Activated T-cell treated with anti-CD3 and anti-CD28 coated beads, Interleukin-2, amount 50 U/mL, for 24 hours (primary cell): Measurements from ENCODE around the gene KRTAP6-2.

Experiments used
- DNase-seq: peaks from one replicate; pipeline ENCODE4 v3.0.0-alpha.2; 2020
- H3K27ac Mint-ChIP-seq: 2 replicates; pipeline ENCODE4 v1.8.0; 2020; ENCODE audit warnings: mild to moderate bottlenecking, mixed read lengths
- H3K27me3 Mint-ChIP-seq: 2 replicates; pipeline ENCODE4 v1.8.0; 2020; ENCODE audit warnings: mixed read lengths
- H3K36me3 Mint-ChIP-seq: 2 replicates; pipeline ENCODE4 v1.8.0; 2020; ENCODE audit warnings: low read depth, mixed read lengths
- H3K4me1 Mint-ChIP-seq: 2 replicates; pipeline ENCODE4 v1.8.0; 2020; ENCODE audit warnings: low read depth, mixed read lengths
- H3K4me3 Mint-ChIP-seq: 2 replicates; pipeline ENCODE4 v1.8.0; 2020; ENCODE audit warnings: mild to moderate bottlenecking, moderate library complexity, mixed read lengths
- H3K9me3 Mint-ChIP-seq: 2 replicates; pipeline ENCODE4 v1.8.0; 2020; ENCODE audit warnings: mixed read lengths

KRTAP6-2 gene

DNA sequence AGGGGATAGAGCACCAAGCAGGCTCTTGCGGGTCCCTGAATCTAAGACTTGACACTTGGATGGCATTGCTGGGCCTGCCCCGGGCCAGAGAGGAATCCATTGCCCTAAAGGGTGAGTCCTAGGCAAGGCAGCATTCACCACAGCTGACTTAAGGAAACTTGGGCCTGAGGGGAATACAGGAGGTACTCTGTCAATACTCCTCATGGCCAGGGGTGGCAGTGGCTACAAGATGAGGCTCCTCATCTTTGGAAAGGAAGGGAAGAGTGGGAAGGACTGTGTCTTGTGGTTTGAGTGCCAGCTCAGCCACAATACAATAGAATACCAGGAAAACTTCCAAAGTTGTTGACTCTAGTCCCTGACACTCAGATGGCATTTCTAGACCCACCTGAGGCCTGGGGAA is 7.3 kb upstream of the KRTAP6-2 start:
- Mint-ChIP-seq H3K36me3 (no peaks in the 10 kb centered on the region), H3K27me3 (no peaks in the 10 kb centered on the region), H3K4me1 (no peaks in the 10 kb centered on the region), H3K27ac (no peak overlapping the region), H3K9me3 (peaks cover 20% of the 10 kb centered on the region), H3K4me3 (no peak overlapping the region)
- DNase-seq, result no peak

DNA sequence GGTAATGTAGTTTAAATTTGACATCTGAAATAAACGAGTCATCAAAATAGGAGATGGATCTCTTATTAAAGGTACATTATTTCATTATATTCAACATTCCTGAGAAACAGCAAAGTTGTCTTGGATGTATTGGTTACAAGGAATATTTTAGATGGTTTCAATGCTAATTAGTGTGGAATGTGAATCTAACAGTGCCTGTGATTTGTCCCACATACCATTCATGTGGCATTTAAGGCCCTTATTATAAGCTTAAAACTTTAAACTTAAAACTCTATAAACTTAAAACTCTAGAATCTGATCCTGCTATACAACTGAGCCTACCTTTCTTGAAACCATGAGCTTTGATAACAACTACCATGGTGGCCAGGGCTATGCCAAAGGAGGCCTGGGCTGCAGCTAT is 2.1 kb upstream of the KRTAP6-2 start, which contains the start of gene KRTAP22-1:
TSS of gene KRTAP22-1 (plus strand) at position 301 of the 400 bp plus-strand sequence.
- no peaks in the 10 kb centered on the region for H3K36me3 Mint-ChIP-seq
- no peaks in the 10 kb centered on the region for H3K4me1 Mint-ChIP-seq
- no peak within 1 kb of the TSS for H3K4me3 Mint-ChIP-seq
- peaks cover 6% of the 10 kb centered on the region for H3K9me3 Mint-ChIP-seq
- DNase-seq, result no peak
- no peaks in the 10 kb centered on the region for H3K27me3 Mint-ChIP-seq
- no peak within 1 kb of the TSS for H3K27ac Mint-ChIP-seq

GRCh38 chr21:30592140-30592539 is 6.6 kb downstream of the KRTAP6-2 start, which contains the start of gene KRTAP6-3:
TSS of gene KRTAP6-3 (plus strand) at chr21:30592440. CDS start at chr21:30592446, 6 bp downstream.
- H3K4me3 Mint-ChIP-seq, result no peak within 1 kb of the TSS
- H3K27me3 Mint-ChIP-seq, result no peaks in the 10 kb centered on the region
- H3K36me3 Mint-ChIP-seq, result no peaks in the 10 kb centered on the region
- no peak within 1 kb of the TSS for H3K27ac Mint-ChIP-seq
- H3K9me3 Mint-ChIP-seq, result no peaks in the 10 kb centered on the region
- no peak for DNase-seq
- peaks cover 2% of the 10 kb centered on the region for H3K4me1 Mint-ChIP-seq

DNA sequence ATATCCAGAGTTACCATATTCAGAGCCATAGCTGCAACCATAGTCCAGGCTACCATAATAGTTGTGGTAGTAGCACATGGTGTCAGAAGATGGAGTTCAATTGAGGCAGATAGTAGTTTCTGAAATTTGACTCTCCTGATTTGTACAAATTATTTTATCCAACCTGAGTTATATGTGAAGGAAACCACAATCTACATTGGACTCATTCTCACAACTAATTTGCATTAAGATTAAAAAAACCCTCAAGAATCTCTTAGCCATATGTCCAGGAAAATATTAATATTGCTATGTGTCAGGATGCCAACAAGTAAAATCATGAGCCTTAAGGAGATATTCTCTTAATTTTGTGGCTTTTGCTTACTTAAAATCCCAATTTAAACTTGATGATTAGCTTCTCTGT is 8.4 kb downstream of the KRTAP6-2 start, which contains the start of gene KRTAP22-2:
TSS of gene KRTAP22-2 (minus strand) at position 101 of the 400 bp plus-strand sequence.
- Mint-ChIP-seq H3K36me3 (no peaks in the 10 kb centered on the region), H3K4me1 (peaks cover 2% of the 10 kb centered on the region), H3K27ac (no peak within 1 kb of the TSS), H3K27me3 (no peaks in the 10 kb centered on the region), H3K4me3 (no peak within 1 kb of the TSS), H3K9me3 (no peaks in the 10 kb centered on the region)
- DNase-seq, result no peak

GRCh38 chr21:30582870-30583269 is 15.8 kb downstream of the KRTAP6-2 start:
- no peaks in the 10 kb centered on the region for H3K27me3 Mint-ChIP-seq
- no peaks in the 10 kb centered on the region for H3K4me1 Mint-ChIP-seq
- no peak overlapping the region for H3K4me3 Mint-ChIP-seq
- H3K9me3 Mint-ChIP-seq, result no peaks in the 10 kb centered on the region
- no peak overlapping the region for H3K27ac Mint-ChIP-seq
- H3K36me3 Mint-ChIP-seq, result no peaks in the 10 kb centered on the region
- no peak for DNase-seq

- DNase-seq, result no peak
- Mint-ChIP-seq H3K4me1 (no peaks in the 10 kb centered on the region), H3K27ac (no peak overlapping the region), H3K9me3 (no peaks in the 10 kb centered on the region), H3K36me3 (no peaks in the 10 kb centered on the region), H3K27me3 (no peaks in the 10 kb centered on the region), H3K4me3 (no peak overlapping the region)
These were observed 18.6 kb downstream of the KRTAP6-2 start for GRCh38 chr21:30580132-30580531.

DNA sequence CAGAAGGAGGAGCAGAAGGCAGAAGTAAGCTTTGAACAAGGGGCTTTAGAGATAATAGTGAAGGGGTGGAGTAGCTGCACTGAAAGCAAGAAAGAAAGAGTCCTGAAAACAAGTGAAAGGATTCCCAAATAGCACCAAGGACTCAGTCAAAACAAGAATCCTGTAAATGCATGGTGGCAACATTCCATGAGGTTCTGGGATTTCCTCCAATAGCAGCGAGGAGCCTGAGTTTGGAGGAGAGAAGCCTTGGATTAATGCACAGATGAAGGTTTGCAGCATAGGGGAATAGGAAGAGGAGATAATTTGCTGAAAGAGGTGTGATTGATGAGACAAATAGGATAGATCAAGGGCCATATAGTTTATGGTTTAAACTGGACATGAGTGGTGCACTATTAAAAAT is 19.4 kb downstream of the KRTAP6-2 start:
- Mint-ChIP-seq H3K27me3 (no peaks in the 10 kb centered on the region), H3K36me3 (no peaks in the 10 kb centered on the region), H3K9me3 (no peaks in the 10 kb centered on the region), H3K4me1 (no peaks in the 10 kb centered on the region), H3K27ac (no peak overlapping the region), H3K4me3 (no peak overlapping the region)
- no peak for DNase-seq

- no peak overlapping the region for H3K27ac Mint-ChIP-seq
- no peaks in the 10 kb centered on the region for H3K9me3 Mint-ChIP-seq
- H3K36me3 Mint-ChIP-seq, result no peaks in the 10 kb centered on the region
- H3K4me3 Mint-ChIP-seq, result no peak overlapping the region
- DNase-seq, result no peak
- H3K4me1 Mint-ChIP-seq, result no peaks in the 10 kb centered on the region
- H3K27me3 Mint-ChIP-seq, result no peaks in the 10 kb centered on the region
These were observed 20.9 kb downstream of the KRTAP6-2 start for GRCh38 chr21:30577766-30578165.

DNA sequence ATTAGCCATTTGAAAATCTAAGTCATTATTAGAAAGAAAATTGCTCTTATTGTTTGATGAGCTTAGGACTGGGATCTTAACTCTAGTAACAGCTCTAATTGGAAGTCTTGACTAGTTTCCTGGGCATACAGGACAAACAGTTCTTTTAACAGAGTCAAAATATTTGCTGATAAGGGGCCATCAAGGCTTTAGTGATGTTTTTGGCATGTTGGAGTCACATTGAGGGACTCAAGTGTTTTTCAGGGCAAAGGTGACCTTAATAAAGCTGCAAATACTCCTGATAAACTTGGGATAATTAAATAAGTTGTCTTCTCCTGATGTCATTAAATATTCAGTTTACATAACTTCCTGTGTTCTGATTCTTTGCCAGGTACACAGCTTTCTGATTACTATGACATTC is 31.1 kb downstream of the KRTAP6-2 start:
- no peak overlapping the region for H3K4me3 Mint-ChIP-seq
- H3K27me3 Mint-ChIP-seq, result no peaks in the 10 kb centered on the region
- H3K9me3 Mint-ChIP-seq, result no peaks in the 10 kb centered on the region
- no peak overlapping the region for H3K27ac Mint-ChIP-seq
- no peaks in the 10 kb centered on the region for H3K4me1 Mint-ChIP-seq
- H3K36me3 Mint-ChIP-seq, result no peaks in the 10 kb centered on the region
- DNase-seq, result no peak

DNA sequence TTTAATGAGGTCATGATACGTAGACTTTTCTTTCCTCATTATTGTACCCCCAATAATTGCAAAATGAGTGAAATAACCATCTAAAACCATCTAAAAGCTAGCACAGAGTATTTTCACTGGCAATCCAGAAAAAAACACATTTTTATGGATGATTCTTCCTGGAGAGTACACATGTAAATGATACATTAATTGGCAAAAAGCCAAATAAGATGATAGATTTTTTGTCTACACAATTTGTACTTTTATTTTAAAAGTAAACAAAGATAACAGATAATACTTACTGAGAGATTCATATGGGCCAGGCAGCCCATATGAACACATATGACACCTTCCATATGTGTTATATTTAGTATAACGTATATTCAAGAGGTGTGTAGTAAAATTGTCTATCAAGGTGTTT is 35.1 kb downstream of the KRTAP6-2 start:
- DNase-seq, result no peak

GRCh38 chr21:30563072-30563471 is 35.6 kb downstream of the KRTAP6-2 start:
- Mint-ChIP-seq H3K36me3 (no peaks in the 10 kb centered on the region), H3K4me1 (no peaks in the 10 kb centered on the region), H3K27me3 (no peaks in the 10 kb centered on the region), H3K4me3 (no peak overlapping the region), H3K9me3 (no peaks in the 10 kb centered on the region), H3K27ac (no peak overlapping the region)
- no peak for DNase-seq

More for the DNA sequence above, 35.1 kb downstream of the KRTAP6-2 start:
- H3K9me3 Mint-ChIP-seq, result no peaks in the 10 kb centered on the region
- no peaks in the 10 kb centered on the region for H3K4me1 Mint-ChIP-seq
- H3K27me3 Mint-ChIP-seq, result no peaks in the 10 kb centered on the region
- no peak overlapping the region for H3K4me3 Mint-ChIP-seq
- no peak overlapping the region for H3K27ac Mint-ChIP-seq
- no peaks in the 10 kb centered on the region for H3K36me3 Mint-ChIP-seq

GRCh38 chr21:30561957-30562356 is 36.7 kb downstream of the KRTAP6-2 start:
- Mint-ChIP-seq H3K27ac (no peak overlapping the region), H3K4me3 (no peak overlapping the region), H3K36me3 (no peaks in the 10 kb centered on the region), H3K27me3 (no peaks in the 10 kb centered on the region), H3K4me1 (no peaks in the 10 kb centered on the region), H3K9me3 (no peaks in the 10 kb centered on the region)
- DNase-seq, result no peak

GRCh38 chr21:30561264-30561895 is 37.3 kb downstream of the KRTAP6-2 start, which contains the start of gene KRTAP19-7:
TSS of gene KRTAP19-7 (minus strand) at chr21:30561314. CDS start at chr21:30561289, 25 bp downstream.
- Mint-ChIP-seq H3K27ac (no peak within 1 kb of the TSS), H3K4me1 (no peaks in the 10 kb centered on the region), H3K9me3 (no peaks in the 10 kb centered on the region), H3K4me3 (no peak within 1 kb of the TSS), H3K27me3 (no peaks in the 10 kb centered on the region), H3K36me3 (no peaks in the 10 kb centered on the region)
- DNase-seq, result no peak

DNA sequence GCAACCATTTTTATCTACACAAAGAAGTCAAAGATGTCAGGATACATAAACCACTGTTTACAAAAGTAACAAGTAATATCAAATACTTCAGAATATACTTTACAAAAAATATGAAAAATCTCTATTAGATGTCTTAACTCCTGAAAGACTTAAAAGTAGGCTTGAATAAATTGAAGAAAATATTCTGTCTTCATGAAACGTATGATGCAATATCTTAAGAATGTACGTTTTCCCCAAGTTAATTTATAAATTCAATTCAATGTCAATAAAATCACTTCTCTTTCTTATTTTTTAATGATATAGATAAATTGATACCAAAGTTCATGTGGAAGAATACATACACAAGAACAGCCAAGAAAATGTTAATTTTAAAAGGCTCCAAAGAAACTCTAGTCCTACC is 43.6 kb downstream of the KRTAP6-2 start:
- no peaks in the 10 kb centered on the region for H3K4me1 Mint-ChIP-seq
- no peak overlapping the region for H3K27ac Mint-ChIP-seq
- H3K9me3 Mint-ChIP-seq, result peaks cover 8% of the 10 kb centered on the region
- no peak overlapping the region for H3K4me3 Mint-ChIP-seq
- no peaks in the 10 kb centered on the region for H3K27me3 Mint-ChIP-seq
- no peak for DNase-seq
- H3K36me3 Mint-ChIP-seq, result no peaks in the 10 kb centered on the region

DNA sequence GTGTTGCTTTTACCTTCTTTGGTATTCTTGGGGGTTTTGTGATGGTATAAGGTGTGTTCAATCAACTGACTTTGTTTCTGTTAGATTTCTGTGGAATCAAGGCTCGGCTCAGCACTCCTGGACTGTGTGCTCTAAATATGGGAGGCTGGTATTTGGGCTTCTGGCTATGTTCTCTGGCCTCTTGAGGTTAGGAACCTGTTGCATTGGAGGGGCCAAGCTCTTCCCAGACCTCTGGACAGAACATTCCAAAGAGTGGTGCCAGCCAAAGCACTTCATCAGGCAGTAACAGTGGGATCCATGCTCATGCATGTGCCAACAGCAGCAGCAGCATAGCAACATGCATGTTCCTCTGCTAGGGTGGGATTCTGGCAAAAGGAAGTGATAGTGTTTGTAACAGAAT is 45.9 kb downstream of the KRTAP6-2 start:
- Mint-ChIP-seq H3K4me3 (no peak overlapping the region), H3K4me1 (no peaks in the 10 kb centered on the region), H3K27ac (no peak overlapping the region), H3K9me3 (peaks cover 12% of the 10 kb centered on the region), H3K36me3 (no peaks in the 10 kb centered on the region), H3K27me3 (no peaks in the 10 kb centered on the region)
- DNase-seq, result no peak
